BE2C (cell line): ENCODE results near the gene DDX53.

Experiments
- DNase-seq: peaks from one replicate; pipeline ENCODE4 v3.0.0-alpha.2; 2020
- H3K27me3 ChIP-seq: fragments of 250-450 bp; sonication (Bioruptor Pico); 2 replicates; pipeline ENCODE4 v1.5.1; 2020; ENCODE audit warnings: mild to moderate bottlenecking
- H3K36me3 ChIP-seq: fragments of 250-450 bp; sonication (Bioruptor Pico); 2 replicates; pipeline ENCODE4 v1.5.1; 2020; ENCODE audit warnings: mild to moderate bottlenecking
- H3K4me1 ChIP-seq: fragments of 250-450 bp; sonication (Bioruptor Pico); 2 replicates; pipeline ENCODE4 v1.5.1; 2020
- H3K4me3 ChIP-seq: 2 replicates; pipeline ENCODE4 v1.5.1; 2011; ENCODE audit warnings: low read depth, low read length
- H3K9me3 ChIP-seq: fragments of 250-450 bp; sonication (Bioruptor Pico); 2 replicates; pipeline ENCODE4 v1.5.1; 2020
- TF ChIP-seq, protein P1 (sequence below): IDR thresholded peaks from 2 replicates; pipeline ENCODE4 v1.5.1; 2012; ENCODE audit warnings: mild to moderate bottlenecking, low read depth, low read length

DDX53 gene

DNA sequence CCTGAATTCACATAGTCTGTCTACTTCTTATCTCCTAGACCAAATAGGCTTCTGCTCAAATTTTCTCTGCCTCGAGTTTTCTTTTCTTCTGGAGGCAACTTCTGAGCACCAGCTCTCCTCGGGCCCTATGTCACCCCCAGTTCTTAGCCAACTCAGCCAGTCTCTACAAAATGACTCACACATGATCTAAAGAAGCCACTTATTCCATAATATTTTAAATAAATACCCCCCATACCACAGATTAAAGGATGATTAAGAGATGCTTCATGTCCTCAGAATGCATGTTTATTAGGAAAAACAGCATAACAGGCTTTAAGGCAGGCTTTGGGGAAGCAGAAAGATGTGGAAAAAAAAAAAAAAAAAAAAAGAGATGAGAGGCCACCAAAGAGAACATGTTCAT is 36.6 kb upstream of the DDX53 start:
- Histone ChIP-seq H3K4me3 (no peak overlapping the region), H3K9me3 (no peaks in the 10 kb centered on the region), H3K36me3 (no peaks in the 10 kb centered on the region), H3K27me3 (no peaks in the 10 kb centered on the region), H3K4me1 (no peaks in the 10 kb centered on the region)
- DNase-seq: no peak
- TF ChIP-seq, protein P1, sequence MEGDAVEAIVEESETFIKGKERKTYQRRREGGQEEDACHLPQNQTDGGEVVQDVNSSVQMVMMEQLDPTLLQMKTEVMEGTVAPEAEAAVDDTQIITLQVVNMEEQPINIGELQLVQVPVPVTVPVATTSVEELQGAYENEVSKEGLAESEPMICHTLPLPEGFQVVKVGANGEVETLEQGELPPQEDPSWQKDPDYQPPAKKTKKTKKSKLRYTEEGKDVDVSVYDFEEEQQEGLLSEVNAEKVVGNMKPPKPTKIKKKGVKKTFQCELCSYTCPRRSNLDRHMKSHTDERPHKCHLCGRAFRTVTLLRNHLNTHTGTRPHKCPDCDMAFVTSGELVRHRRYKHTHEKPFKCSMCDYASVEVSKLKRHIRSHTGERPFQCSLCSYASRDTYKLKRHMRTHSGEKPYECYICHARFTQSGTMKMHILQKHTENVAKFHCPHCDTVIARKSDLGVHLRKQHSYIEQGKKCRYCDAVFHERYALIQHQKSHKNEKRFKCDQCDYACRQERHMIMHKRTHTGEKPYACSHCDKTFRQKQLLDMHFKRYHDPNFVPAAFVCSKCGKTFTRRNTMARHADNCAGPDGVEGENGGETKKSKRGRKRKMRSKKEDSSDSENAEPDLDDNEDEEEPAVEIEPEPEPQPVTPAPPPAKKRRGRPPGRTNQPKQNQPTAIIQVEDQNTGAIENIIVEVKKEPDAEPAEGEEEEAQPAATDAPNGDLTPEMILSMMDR: no peak

DNA sequence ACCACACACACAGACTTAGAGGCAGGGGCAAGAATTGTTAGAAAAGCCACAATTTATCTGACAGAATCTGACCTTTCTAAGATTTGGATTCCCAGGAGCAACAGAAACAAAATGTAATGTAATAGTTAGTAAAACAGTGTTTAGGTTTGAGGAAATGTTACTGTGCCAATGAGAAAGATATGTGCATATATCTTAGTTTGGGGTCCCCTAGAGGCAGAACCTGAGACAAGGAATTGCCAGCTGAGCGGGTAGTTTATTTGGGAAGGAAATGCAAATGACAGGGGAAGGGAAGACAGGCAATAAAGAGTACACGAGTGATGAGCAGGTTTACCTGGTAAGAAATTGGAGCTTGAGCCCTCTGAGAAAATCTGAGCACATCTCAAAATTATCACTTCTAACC is 31.3 kb upstream of the DDX53 start:
- no peaks in the 10 kb centered on the region for H3K27me3 ChIP-seq
- no peak overlapping the region for H3K4me3 ChIP-seq
- no peak for DNase-seq
- no peaks in the 10 kb centered on the region for H3K4me1 ChIP-seq
- no peaks in the 10 kb centered on the region for H3K36me3 ChIP-seq
- TF ChIP-seq, protein P1: no peak
- no peaks in the 10 kb centered on the region for H3K9me3 ChIP-seq

DNA sequence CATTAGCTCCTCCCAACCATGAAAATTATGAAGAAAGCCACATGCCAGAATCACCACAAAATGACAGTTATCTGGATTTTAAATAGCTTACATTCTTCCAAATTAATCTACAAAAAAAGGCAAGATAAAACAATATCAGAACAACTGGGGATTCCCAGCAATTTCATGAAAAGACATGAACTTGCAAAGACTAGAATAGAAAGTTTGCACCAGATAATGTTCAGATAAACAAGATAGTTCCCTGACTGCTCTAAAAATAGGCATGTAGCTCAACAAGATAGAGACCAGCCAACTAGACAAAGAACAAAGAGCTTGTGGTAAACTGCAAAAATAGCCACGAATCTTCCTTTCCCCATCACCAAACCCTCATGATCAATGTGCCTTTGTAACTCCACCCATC is 30.3 kb upstream of the DDX53 start:
- no peaks in the 10 kb centered on the region for H3K36me3 ChIP-seq
- TF ChIP-seq, protein P1: no peak
- H3K27me3 ChIP-seq: no peaks in the 10 kb centered on the region
- no peak overlapping the region for H3K4me3 ChIP-seq
- no peak for DNase-seq
- no peaks in the 10 kb centered on the region for H3K4me1 ChIP-seq
- no peaks in the 10 kb centered on the region for H3K9me3 ChIP-seq

DNA sequence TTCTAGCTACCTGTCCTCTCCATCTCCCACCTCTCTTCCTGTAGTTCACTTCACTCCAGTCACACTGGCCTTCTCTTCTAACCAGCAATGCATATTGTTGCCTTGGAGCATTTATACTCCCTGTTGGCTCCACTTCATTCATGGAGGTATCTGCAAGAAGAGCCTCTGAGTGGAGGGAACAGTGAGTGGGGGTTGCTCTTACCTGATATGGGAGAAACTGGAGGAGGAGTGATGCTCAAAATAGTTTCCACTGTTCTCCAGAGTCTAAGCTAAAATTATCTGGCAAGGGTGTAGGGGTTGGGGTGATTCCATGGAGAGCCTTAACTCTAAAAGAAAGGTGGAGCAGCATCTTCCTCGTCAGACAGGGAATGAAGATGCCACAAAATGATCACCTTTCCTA is 28.9 kb upstream of the DDX53 start:
- no peaks in the 10 kb centered on the region for H3K27me3 ChIP-seq
- TF ChIP-seq, protein P1: no peak
- H3K4me1 ChIP-seq: no peaks in the 10 kb centered on the region
- H3K36me3 ChIP-seq: no peaks in the 10 kb centered on the region
- no peak overlapping the region for H3K4me3 ChIP-seq
- no peak for DNase-seq
- no peaks in the 10 kb centered on the region for H3K9me3 ChIP-seq

DNA sequence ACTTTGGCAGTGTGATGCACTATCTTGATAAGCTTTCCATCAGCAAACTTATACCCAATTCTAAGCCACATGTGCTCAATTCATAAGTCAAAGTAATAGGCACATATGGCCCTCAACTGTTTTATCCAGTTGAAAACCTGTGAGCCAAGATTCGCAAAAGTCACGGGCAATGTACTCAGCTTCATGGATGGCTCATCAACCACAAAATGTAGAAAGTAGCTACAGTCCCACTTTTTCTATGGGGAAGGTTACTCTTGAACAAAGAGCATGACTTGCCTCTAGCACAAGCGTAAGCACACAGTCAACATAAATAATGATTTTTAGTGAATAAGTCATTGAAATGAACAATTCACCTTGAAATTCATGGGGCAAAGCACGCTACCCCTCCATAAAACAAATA is 25.1 kb upstream of the DDX53 start:
- H3K27me3 ChIP-seq: no peaks in the 10 kb centered on the region
- DNase-seq: no peak
- TF ChIP-seq, protein P1: no peak
- H3K4me3 ChIP-seq: no peak overlapping the region
- no peaks in the 10 kb centered on the region for H3K4me1 ChIP-seq
- no peaks in the 10 kb centered on the region for H3K36me3 ChIP-seq
- no peaks in the 10 kb centered on the region for H3K9me3 ChIP-seq

DNA sequence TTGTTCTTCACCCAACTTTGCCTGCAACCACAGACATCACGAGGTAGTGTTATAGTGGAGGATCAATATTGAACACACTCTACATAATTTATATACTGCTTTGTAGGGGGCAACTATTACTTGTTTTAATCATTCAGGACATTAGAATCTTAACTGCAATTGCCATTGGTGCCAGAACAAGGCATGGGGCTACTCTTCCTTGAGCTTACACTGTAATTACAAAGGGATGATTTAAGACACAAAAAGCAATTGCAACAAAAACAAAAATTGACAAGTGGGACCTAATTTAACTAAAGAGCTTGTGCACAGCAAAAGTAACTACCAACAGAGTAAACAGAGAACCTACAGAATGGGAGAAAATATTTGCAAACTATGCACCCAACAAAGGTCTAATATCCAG is 24.0 kb upstream of the DDX53 start:
- Histone ChIP-seq H3K4me3 (no peak overlapping the region), H3K4me1 (no peaks in the 10 kb centered on the region), H3K27me3 (no peaks in the 10 kb centered on the region), H3K9me3 (no peaks in the 10 kb centered on the region), H3K36me3 (no peaks in the 10 kb centered on the region)
- no peak for DNase-seq
- TF ChIP-seq, protein P1: no peak
